ENCODE data around the gene MAN1A1.

MAN1A1 gene

DNA sequence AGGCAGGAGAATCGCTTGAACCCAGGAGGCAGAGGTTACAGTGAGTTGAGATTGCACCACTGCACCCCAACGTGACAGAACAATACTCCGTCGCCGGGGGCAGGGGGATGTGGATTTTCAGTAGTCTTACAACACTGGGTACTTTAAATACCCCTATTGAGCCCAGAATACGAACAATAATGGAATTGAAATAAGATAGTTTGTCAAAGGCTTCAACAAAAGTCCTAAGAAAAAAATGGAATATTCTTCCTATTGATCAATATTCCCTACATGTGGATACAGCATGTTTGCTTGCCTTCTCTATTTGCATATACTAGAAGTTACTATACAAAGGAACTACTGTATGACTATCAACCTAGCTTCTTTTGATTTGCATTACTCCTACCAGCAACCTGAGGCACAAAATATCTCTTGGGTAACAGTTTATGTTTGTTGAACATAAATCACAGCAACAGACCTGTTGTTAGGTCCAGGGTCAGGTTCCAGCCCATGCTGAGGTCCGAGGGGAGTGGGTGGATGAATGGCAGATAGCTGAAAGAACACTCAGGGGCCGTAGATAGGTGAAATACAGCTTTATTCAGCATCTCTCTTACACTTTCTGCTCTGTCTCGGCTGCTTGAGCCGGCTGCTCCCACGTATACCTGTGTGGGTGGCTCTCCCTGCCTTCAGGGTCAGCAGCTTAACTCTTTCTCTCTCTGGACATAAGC, 23.8 kb downstream of the MAN1A1 start:
- no peak for DNase-seq (ENCODE audit: low read depth)

GRCh38 chr6:119324718-119325117, 24.8 kb downstream of the MAN1A1 start:
- DNase-seq (ENCODE audit: low read depth): no peak

DNA sequence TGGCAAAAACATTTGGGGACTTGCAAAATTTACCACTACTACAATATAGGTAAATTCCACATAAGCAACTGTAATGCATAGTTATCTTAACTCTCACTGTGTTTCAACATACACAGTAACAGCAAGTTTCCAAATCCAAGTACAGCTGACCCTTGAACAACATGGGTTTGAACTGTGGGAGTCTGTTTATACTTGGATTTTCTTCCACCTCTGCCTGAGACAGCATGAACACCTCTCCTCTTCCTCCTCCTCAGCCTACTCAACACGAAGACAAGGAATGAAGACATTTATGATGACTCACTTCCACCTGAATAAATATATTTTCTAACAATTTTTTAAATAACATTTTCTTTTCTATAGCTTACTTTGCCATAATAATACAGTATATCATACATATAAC, 25.6 kb downstream of the MAN1A1 start:
- no peak for DNase-seq (ENCODE audit: low read depth)

GRCh38 chr6:119323478-119323877, 26.1 kb downstream of the MAN1A1 start:
- DNase-seq (ENCODE audit: low read depth): no peak

DNA sequence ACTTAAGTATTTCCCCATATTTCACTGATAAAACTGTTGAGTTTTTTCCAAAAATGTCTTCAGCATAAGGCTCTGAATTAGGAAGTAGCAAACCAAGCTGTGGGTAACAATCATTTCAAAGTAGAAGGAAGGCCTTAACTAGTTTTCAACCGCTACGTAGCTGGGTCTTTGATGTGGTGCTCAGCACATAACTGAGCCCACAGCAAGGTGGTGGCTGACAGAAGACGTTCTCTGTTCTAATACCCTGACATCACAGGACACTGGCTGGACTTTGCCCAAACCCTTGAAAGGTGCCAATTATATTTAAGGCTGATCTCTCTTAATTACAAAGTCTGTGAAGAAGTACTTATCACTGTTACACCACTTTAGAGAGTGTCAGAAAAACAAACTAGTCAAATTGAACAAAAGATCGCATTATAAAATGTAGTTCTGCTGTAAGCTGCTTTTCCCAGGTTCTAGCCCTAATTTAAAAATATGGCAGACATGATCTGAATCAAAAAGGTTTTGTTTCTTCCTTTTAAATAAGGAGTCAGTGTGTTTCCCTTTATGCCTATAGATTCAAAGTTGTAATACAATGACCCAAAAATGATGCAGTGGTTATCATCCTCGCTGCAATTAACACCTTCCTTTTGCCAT, 26.7 kb downstream of the MAN1A1 start:
- DNase-seq (ENCODE audit: low read depth): no peak

DNA sequence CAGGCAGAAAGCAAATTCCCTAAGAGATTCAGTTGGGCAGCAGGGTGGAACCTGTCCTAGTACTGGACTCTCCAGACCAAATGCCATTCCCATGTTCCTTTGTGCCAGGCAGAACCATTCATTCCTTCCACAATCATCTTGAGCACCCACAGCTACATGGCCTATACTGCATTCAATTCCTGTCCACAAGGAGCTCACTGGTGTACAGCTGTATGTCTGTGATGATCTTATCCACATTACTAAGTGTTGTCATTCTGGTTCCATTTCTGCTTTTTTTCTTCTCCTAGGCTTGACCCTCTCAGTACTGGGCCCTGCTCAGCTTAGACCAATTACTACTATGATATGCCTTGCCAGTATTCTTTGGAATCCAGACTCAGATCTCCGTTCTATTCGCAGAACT, 27.5 kb downstream of the MAN1A1 start:
- no peak for DNase-seq (ENCODE audit: low read depth)

- DNase-seq (ENCODE audit: low read depth): no peak
Observed at GRCh38 chr6:119319694-119320093, 29.9 kb downstream of the MAN1A1 start.

DNA sequence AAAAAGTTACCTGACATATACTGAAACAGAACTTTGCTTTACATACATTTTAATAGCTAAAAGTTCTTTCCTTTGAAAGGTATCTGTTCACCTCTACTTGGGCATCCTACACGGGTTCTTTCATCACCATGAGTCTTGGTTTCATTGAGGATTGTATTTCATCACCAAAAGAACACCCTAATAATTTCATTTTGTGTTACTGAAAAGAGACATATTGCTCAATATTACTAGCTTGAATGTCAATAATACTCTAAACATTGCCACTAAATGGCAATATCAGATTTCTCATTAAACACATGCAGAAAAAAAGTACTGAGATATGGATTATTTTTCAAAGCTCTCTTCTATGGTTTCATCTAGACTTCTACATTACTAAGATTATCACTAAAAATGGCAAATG, 30.8 kb downstream of the MAN1A1 start:
- no peak for DNase-seq (ENCODE audit: low read depth)

- no peak for DNase-seq (ENCODE audit: low read depth)
Observed at GRCh38 chr6:119318176-119318575, 31.4 kb downstream of the MAN1A1 start.

DNA sequence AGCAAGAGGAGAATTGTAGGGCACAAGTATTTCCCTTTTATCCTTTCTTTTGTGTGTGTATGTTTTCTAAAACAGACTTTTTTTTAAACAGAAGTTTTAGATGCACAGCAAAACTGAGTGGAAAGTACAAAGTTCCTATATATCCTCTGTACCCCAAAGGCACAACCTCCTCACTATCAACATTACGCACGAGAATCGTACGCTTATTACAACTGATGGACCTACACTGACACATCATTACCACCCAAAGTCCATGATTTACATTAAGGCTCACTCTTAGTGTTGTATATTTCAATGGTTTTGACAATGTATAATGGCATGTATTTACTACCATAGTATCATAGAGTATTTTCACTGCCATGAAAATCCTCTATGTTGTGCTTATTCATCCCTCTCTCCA, 32.6 kb downstream of the MAN1A1 start:
- DNase-seq (ENCODE audit: low read depth): no peak

DNA sequence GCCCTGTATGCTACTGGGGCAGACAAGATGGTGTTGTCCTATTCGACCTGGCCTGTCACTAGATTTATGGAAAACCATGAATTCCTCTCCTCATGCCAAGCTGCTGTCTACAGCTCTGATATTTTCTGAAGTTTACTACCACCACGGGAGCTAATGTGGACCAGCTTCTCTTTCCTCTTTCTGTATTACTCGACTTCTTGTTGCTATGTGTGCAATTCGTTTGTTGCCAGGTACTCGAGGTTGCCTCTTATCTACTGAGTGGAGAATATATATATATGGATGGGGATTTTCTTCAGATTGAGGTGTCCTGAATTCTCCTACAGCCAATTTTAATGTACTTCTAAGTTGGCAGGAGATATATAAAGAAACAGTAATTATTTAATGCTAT, 34.7 kb downstream of the MAN1A1 start:
- no peak for DNase-seq (ENCODE audit: low read depth)

GRCh38 chr6:119313937-119314884, 35.4 kb downstream of the MAN1A1 start:
- DNase-seq (ENCODE audit: low read depth): no peak

GRCh38 chr6:119312875-119313338, 36.7 kb downstream of the MAN1A1 start:
- DNase-seq (ENCODE audit: low read depth): no peak

GRCh38 chr6:119312441-119312840, 37.1 kb downstream of the MAN1A1 start:
- no peak for DNase-seq (ENCODE audit: low read depth)

GRCh38 chr6:119311514-119312142, 37.9 kb downstream of the MAN1A1 start:
- no peak for DNase-seq (ENCODE audit: low read depth)

DNA sequence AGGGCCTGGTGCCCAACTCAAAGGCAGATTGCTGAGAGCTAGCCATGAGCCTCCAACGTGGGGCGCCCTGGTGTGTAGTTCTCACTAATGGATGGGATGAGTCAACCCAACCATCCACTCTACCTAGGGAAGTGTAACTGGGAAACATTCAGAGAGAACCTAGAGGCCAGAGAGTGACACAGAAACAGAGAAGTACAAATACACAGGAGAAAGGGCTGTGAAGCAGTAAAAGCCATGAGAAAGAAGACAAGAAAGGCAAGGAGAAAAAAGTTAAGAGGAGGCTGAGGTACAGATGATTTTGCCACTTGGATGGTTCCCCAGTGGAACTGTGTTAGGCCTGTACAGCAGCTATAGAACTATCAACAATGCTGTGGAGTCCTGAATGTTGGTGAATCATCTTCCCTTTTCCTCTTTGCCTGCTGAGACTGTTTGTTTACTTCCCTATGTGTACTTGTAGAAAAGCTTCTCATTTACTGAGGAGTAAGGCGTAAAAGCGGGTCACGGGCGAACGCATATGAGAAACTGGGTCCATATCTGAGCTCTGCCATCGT, 39.0 kb downstream of the MAN1A1 start:
- no peak for DNase-seq (ENCODE audit: low read depth)

- DNase-seq (ENCODE audit: low read depth): no peak
Observed at GRCh38 chr6:119308991-119309657, 40.4 kb downstream of the MAN1A1 start.

DNA sequence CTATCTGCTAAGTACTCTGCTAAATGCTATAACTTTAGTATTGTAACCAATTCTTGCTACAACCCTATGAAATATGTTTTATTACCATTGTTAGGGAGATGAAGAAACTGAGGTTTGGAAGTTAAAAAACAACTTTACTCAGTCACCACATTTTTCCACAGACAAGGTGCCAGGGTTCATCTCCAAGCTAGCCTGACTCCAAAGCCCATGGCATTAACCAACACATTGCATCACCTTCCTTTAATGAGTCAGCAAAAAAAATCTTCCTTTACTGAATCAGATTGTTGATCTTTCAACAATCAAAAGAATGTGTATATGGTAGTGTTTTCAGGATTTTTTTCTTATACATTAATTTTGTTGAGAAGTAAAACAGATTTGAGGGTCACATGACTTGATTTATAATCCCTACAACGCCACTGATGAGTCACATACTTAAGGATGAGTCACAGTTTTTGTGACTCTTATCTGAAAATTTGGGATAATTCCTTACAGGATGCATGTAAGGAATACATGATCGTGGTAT, 41.5 kb downstream of the MAN1A1 start:
- no peak for DNase-seq (ENCODE audit: low read depth)

GRCh38 chr6:119307056-119307455, 42.5 kb downstream of the MAN1A1 start:
- DNase-seq (ENCODE audit: low read depth): no peak

DNA sequence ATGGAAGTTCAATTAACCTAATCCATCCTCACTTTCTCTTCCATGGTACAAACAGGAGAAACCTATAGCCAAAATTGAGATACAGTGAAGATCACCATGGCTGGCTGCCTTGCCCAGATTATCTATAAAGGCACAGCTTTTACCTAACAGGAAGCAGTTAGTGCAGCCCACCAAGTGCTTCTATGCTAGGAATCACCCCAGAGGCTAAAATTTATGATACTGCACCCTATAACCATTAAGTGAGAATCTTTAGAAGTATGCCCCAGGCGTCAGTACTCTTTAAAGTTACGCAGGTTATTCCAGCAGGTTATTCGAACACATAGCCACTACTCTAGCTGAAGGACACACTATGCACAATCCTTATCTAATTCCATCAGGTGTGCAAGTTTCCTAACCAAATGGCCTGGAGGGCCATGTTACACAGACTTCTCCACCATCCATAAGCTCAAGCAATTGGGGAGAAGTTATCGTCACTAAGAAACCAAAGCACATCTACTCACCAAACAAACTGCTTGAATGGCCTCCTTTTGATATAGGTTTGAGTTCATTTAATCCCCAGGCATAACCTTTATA, 43.1 kb downstream of the MAN1A1 start:
- no peak for DNase-seq (ENCODE audit: low read depth)

All from activated T-helper 1 cell treated with Interleukin-2 at 50 U/mL for 16 hours (primary cell).